ENCODE data around the gene SUGCT. TPM values are rescaled to one million over a fixed set of nuclear protein-coding genes. Genes with fewer than 3 reads are reported as not detected.

Gene SUGCT
- total RNA-seq, 1 experiment from 2014 or later, result 5.4 TPM

GRCh38 chr7:40579401-40579800, 444.6 kb downstream of the SUGCT start:
- no peaks in the 10 kb centered on the region for H3K9me3 Mint-ChIP-seq

More at GRCh38 chr7:40579401-40579800, 444.6 kb downstream of the SUGCT start:
- Histone ChIP-seq H3K27me3 (ENCODE audit: insufficient read depth, low read length) (no peaks in the 10 kb centered on the region), H3K14ac (ENCODE audit: insufficient read depth, low read length) (no peak overlapping the region), H3K56ac (ENCODE audit: insufficient read length, low read depth, low read length) (no peak overlapping the region), H2BK5ac (ENCODE audit: insufficient read length, low read length) (no peak overlapping the region), H4K5ac (ENCODE audit: insufficient read length, low read depth, low read length) (no peak overlapping the region), H3K4ac (ENCODE audit: low read depth, low read length) (no peak overlapping the region), H3K4me2 (ENCODE audit: insufficient read depth, insufficient read length, low read length) (no peak overlapping the region), H3K4me1 (ENCODE audit: insufficient read depth, low read length) (no peaks in the 10 kb centered on the region), H2BK15ac (ENCODE audit: low read depth, low read length) (no peak overlapping the region), H3K79me1 (ENCODE audit: insufficient read depth, low read depth, low read length, poor library complexity, severe bottlenecking) (no peaks in the 10 kb centered on the region), H3K9me3 (ENCODE audit: control insufficient read depth, low read depth, low read length) (no peaks in the 10 kb centered on the region), H3K9ac (ENCODE audit: extremely low read depth, insufficient read length, low read length) (no peak overlapping the region), H3K23me2 (ENCODE audit: insufficient read length, low read depth, low read length, poor library complexity, severe bottlenecking) (no peaks in the 10 kb centered on the region), H4K20me1 (ENCODE audit: control insufficient read depth, insufficient read depth, insufficient read length) (no peaks in the 10 kb centered on the region), H2AK5ac (ENCODE audit: insufficient read length, low read length) (no peak overlapping the region), H3K27ac (ENCODE audit: insufficient read length, low read depth, low read length) (no peak overlapping the region), H2BK120ac (ENCODE audit: low read depth, low read length, poor library complexity, severe bottlenecking) (no peak overlapping the region), H3T11ph (ENCODE audit: low read length) (no peak overlapping the region), H3K79me2 (ENCODE audit: insufficient read depth, low read length) (no peaks in the 10 kb centered on the region), H2BK20ac (ENCODE audit: low read depth, low read length, poor library complexity, severe bottlenecking) (no peak overlapping the region), H4K8ac (replicated peaks; ENCODE audit: insufficient read length, low read depth, low read length) (no peak overlapping the region), H3K18ac (ENCODE audit: insufficient read length, low read depth, low read length) (no peak overlapping the region), H2BK12ac (ENCODE audit: insufficient read length, low read depth, low read length) (no peak overlapping the region), H2AFZ (ENCODE audit: low read length) (no peak overlapping the region), H3K23ac (ENCODE audit: insufficient read length, low read depth, low read length) (no peak overlapping the region), H4K91ac (ENCODE audit: insufficient read length, low read depth, low read length) (no peak overlapping the region)
- TF ChIP-seq, protein P1, sequence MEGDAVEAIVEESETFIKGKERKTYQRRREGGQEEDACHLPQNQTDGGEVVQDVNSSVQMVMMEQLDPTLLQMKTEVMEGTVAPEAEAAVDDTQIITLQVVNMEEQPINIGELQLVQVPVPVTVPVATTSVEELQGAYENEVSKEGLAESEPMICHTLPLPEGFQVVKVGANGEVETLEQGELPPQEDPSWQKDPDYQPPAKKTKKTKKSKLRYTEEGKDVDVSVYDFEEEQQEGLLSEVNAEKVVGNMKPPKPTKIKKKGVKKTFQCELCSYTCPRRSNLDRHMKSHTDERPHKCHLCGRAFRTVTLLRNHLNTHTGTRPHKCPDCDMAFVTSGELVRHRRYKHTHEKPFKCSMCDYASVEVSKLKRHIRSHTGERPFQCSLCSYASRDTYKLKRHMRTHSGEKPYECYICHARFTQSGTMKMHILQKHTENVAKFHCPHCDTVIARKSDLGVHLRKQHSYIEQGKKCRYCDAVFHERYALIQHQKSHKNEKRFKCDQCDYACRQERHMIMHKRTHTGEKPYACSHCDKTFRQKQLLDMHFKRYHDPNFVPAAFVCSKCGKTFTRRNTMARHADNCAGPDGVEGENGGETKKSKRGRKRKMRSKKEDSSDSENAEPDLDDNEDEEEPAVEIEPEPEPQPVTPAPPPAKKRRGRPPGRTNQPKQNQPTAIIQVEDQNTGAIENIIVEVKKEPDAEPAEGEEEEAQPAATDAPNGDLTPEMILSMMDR (conservative IDR thresholded peaks at IDR 0.05), result peak; percentile 26; the same call in 1 of the 3 replicates
- Mint-ChIP-seq H3K27me3 (ENCODE audit: low read depth) (no peaks in the 10 kb centered on the region), H3K4me3 (no peak overlapping the region), H3K4me1 (peaks cover 14 to 18% of the 10 kb centered on the region in 2 experiments), H3K36me3 (ENCODE audit: insufficient read depth in 1 of 3, low read depth in 3 of 3) (no peaks in the 10 kb centered on the region), H3K27ac (peak overlapping the region in 2 of 3 experiments; percentile 18 to 40; a peak in 2 of 7 replicates)
- no CpG with 5 or more reads among the region's 5 CpGs for WGBS (ENCODE audit: extremely low coverage, insufficient read length, low lambda C conversion rate)
- no peak for DNase-seq
